Measurements from ENCODE around the gene PDPK1. TPM values are rescaled to one million over a fixed set of nuclear protein-coding genes. Genes with fewer than 3 reads are reported as not detected.

Gene PDPK1
- total RNA-seq, 1 donor = 37.1 TPM

GRCh38 chr16:2499890-2500429, 37.9 kb upstream of the PDPK1 start:
- H3K4me3 ChIP-seq (ENCODE audit: low read depth, low read length) = no peak overlapping the region
- no peak for TF ChIP-seq CTCF (IDR thresholded peaks at IDR 0.05; ENCODE audit: insufficient read depth, low read depth, low read length)
- no peak for DNase-seq (ENCODE audit: low read depth)

GRCh38 chr16:2500430-2500917, 37.3 kb upstream of the PDPK1 start:
- H3K4me3 ChIP-seq (ENCODE audit: low read depth, low read length) = no peak overlapping the region
- DNase-seq (ENCODE audit: low read depth) = no peak
- TF ChIP-seq CTCF (IDR thresholded peaks at IDR 0.05; ENCODE audit: insufficient read depth, low read depth, low read length) = no peak

- peak; percentile 97 for TF ChIP-seq CTCF (IDR thresholded peaks at IDR 0.05; ENCODE audit: insufficient read depth, low read depth, low read length)
- peak; percentile 85 for DNase-seq (ENCODE audit: low read depth)
- peak overlapping the region; percentile 43 for H3K4me3 ChIP-seq (ENCODE audit: low read depth, low read length)
Measured at GRCh38 chr16:2500918-2501750, 36.7 kb upstream of the PDPK1 start.

GRCh38 chr16:2501946-2502895, 35.6 kb upstream of the PDPK1 start:
- H3K4me3 ChIP-seq (ENCODE audit: low read depth, low read length) = no peak overlapping the region
- DNase-seq (ENCODE audit: low read depth) = no peak
- TF ChIP-seq CTCF (IDR thresholded peaks at IDR 0.05; ENCODE audit: insufficient read depth, low read depth, low read length) = no peak

GRCh38 chr16:2505695-2506094, 32.1 kb upstream of the PDPK1 start:
- DNase-seq (ENCODE audit: low read depth) = no peak
- no peak for TF ChIP-seq CTCF (IDR thresholded peaks at IDR 0.05; ENCODE audit: insufficient read depth, low read depth, low read length)
- no peak overlapping the region for H3K4me3 ChIP-seq (ENCODE audit: low read depth, low read length)

- DNase-seq (ENCODE audit: low read depth) = no peak
- TF ChIP-seq CTCF (IDR thresholded peaks at IDR 0.05; ENCODE audit: insufficient read depth, low read depth, low read length) = no peak
- no peak overlapping the region for H3K4me3 ChIP-seq (ENCODE audit: low read depth, low read length)
Measured at GRCh38 chr16:2507052-2507659, 30.7 kb upstream of the PDPK1 start.

Measured in fibroblast of villous mesenchyme (primary cell).